Testis (tissue), 3 donors: ENCODE results near the gene GARNL3. TPM values are rescaled to one million over a fixed set of nuclear protein-coding genes. Genes with fewer than 3 reads are reported as not detected.

Experiments
- DNase-seq: peaks from one replicate; pipeline ENCODE4 v3.0.0-alpha.2; 2019
- H3K27ac ChIP-seq, 2 donors: fragments of 200-600 bp; sonication (generic); one replicate each; pipeline ENCODE4 v1.5.1; 2019
- H3K27me3 ChIP-seq: fragments of 200-600 bp; sonication (generic); one replicate; pipeline ENCODE4 v1.5.1; 2019
- H3K36me3 ChIP-seq: fragments of 200-600 bp; sonication (generic); one replicate; pipeline ENCODE4 v1.5.1; 2017; ENCODE audit warnings: low read depth; ENCODE audit errors: missing control alignments
- H3K4me1 ChIP-seq: fragments of 200-600 bp; sonication (generic); one replicate; pipeline ENCODE4 v1.5.1; 2019
- H3K4me3 ChIP-seq, 2 donors: fragments of 200-600 bp; sonication (generic); one replicate each; pipeline ENCODE4 v1.5.1; 2017 to 2019
- H3K9me3 ChIP-seq: fragments of 200-600 bp; sonication (generic); one replicate; pipeline ENCODE4 v1.5.1; 2017
- POLR2A ChIP-seq: fragments of 450-650 bp; IDR thresholded peaks from one replicate; pipeline ENCODE4 v1.6.1; 2017; ENCODE audit warnings: antibody characterized with exemption, mild to moderate bottlenecking, moderate library complexity
- WGBS, 2 donors: methylation state at CpG; one replicate each; pipeline ENCODE4 v1.1.5; 2018; 5-methylcytosine and 5-hydroxymethylcytosine counted together
- intact Hi-C: fragments of 100-400 bp; cut with DNase I; formaldehyde crosslinking; loops from one replicate; pipeline ENCODE4 v1.15.1; 2023; ENCODE audit warnings: low total_unique reads
- polyA plus RNA-seq: library from polyadenylated mRNA; stranded (reverse); fragments of 350-450 nt; fragmentation: Illumina TruSeq; extraction: RNeasy Lipid Tissue Mini Kit (QIAGEN cat#74804); gene quantifications from one replicate; pipeline ENCODE4 v1.2.3, GENCODE V29; 2014; ENCODE audit warnings: low read depth, low replicate concordance; ENCODE audit not compliant: insufficient read depth
- total RNA-seq, 2 donors: library from RNA; depleted of rRNA; stranded (reverse); fragments of >200 nt; gene quantifications; one replicate each; pipeline ENCODE4 v1.2.3, GENCODE V29; 2016
- TF ChIP-seq, protein P1 (sequence below), 3 experiments: fragments of 450-650 bp in 2 of 3; fragments of 200-600 bp in 1 of 3; sonication (generic) in 1 of 3; IDR thresholded peaks; one replicate each; pipeline ENCODE4 v1.5.1; 2016 to 2019; ENCODE audit warnings: antibody characterized with exemption in 3 of 3, mild to moderate bottlenecking in 2 of 3, moderate library complexity in 1 of 3

Gene GARNL3
- total and polyA plus RNA-seq, 3 donors from 2014 or later = 12.9 to 42.8 (median 25.9) TPM

DNA sequence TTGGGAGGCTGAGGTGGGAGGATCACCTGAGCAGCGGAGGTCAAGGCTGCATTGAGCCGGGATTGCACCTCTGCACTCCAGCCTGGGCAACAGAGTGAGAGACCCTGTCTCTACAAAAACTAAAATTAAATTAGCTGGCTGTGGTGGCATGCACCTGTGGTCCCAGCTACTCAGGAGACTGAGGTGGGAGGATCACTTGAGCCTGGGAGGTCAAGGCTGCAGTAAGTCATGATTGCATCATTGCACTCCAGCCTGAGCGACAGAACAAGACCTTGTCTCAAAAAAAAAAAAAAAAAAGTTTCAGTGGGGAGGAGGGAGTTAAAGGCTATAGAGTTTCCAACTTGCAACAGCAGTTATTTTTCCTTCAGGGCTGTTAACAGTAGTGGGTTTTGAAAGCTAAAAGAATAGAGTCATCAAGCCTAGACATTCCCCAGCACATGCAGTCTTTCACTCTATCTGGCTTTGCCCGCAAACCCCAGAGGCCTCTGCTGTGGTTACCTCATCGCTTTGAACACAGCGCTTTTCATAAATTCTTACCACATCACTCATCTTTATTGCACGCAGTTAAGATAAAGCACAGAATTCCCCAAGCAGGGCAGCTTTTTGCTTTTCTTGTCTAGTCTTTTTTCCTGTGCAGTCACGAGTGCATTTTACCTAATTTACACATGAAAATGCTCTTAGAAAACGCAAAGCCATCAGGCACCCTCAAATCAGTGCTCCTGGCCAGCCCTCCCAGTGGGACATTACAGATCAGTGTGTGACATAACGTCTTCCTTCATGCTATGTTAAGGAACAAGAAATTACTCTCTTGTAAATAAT, 123.7 kb downstream of the GARNL3 start:
- Histone ChIP-seq H3K4me3 (no peak overlapping the region), H3K9me3 (no peaks in the 10 kb centered on the region), H3K27me3 (no peaks in the 10 kb centered on the region), H3K36me3 (no peaks in the 10 kb centered on the region), H3K27ac (peak overlapping the region in 1 of 2 donors; percentile 59), H3K4me1 (no peaks in the 10 kb centered on the region)
- intact Hi-C loops = no loop called here
- DNase-seq = peak; percentile 57
- WGBS, 2 donors = 54 to 76% methylated on average over 9 to 10 of the region's 10 CpGs
- TF ChIP-seq, protein P1, sequence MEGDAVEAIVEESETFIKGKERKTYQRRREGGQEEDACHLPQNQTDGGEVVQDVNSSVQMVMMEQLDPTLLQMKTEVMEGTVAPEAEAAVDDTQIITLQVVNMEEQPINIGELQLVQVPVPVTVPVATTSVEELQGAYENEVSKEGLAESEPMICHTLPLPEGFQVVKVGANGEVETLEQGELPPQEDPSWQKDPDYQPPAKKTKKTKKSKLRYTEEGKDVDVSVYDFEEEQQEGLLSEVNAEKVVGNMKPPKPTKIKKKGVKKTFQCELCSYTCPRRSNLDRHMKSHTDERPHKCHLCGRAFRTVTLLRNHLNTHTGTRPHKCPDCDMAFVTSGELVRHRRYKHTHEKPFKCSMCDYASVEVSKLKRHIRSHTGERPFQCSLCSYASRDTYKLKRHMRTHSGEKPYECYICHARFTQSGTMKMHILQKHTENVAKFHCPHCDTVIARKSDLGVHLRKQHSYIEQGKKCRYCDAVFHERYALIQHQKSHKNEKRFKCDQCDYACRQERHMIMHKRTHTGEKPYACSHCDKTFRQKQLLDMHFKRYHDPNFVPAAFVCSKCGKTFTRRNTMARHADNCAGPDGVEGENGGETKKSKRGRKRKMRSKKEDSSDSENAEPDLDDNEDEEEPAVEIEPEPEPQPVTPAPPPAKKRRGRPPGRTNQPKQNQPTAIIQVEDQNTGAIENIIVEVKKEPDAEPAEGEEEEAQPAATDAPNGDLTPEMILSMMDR (IDR thresholded peaks at IDR 0.05) = no peak
- no peak for TF ChIP-seq POLR2A

DNA sequence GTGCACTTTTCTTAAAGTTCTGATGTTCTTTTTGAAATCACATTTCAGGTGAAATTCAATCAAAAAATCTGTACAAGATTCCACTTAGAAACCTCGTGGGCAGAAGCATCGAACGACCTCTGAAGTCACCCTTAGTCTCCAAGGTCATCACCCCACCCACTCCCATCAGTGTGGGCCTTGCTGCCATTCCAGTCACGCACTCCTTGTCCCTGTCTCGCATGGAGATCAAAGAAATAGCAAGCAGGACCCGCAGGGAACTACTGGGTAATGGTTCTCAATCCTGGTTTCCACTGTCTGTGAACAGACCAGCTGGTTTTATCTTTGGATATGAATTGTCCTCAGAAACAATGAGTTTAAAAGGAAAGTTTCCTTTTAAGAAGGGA, 124.3 kb downstream of the GARNL3 start:
- no peak overlapping the region for H3K4me3 ChIP-seq
- 61 to 66% methylated on average over 6 of the region's 6 CpGs for WGBS, 2 donors
- no peak for DNase-seq
- intact Hi-C loops = no loop called here
- TF ChIP-seq, protein P1 (IDR thresholded peaks at IDR 0.05) = no peak
- TF ChIP-seq POLR2A = no peak
- H3K9me3 ChIP-seq = no peaks in the 10 kb centered on the region
- no peaks in the 10 kb centered on the region for H3K4me1 ChIP-seq
- no peaks in the 10 kb centered on the region for H3K27me3 ChIP-seq
- H3K36me3 ChIP-seq = no peaks in the 10 kb centered on the region
- peak overlapping the region in 1 of 2 donors; percentile 59 for H3K27ac ChIP-seq

DNA sequence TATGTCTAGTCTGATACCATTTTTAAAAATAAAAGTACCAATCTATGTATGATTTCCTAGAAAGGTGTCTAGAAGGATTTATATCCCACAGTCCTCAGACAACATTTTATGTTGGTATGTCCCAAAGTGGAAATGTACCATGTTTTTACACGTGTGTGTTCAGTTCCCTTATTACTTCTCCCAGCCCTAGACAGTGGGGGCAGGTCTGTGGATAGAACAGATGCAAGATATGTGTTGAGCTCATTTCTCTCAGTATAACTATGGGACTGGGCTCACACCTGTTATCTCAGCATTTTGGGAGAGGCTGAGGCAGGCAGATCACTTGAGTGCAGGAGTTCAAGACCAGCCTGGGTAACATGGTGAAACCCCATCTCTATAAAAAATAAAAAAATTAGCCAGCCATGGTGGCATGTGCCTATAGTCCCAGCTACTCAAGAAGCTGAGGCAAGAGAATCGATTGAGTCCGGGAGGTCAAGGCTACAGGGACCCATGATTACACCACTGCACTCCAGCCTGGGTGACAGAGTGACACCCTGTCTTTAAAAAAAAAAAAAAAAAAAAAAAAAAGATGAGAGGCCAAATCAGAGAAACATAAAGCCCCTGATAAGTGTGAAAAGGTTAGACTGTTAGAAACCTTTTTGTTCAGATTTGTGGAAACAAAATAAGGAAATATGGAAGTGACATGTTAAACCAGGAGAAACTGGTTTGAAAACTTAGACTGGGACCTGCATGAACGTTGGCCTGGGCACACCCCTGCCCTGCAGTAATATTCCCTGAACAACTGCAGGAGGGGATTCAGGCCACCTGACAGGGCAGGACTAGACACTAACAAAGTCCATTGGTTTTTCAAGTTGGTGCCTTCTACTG, 125.0 kb downstream of the GARNL3 start:
- intact Hi-C loops = no loop called here
- H3K4me3 ChIP-seq = no peak overlapping the region
- no peaks in the 10 kb centered on the region for H3K36me3 ChIP-seq
- WGBS, 2 donors = 77 to 83% methylated on average over 4 of the region's 4 CpGs
- TF ChIP-seq, protein P1 (IDR thresholded peaks at IDR 0.05) = no peak
- TF ChIP-seq POLR2A = no peak
- H3K4me1 ChIP-seq = no peaks in the 10 kb centered on the region
- DNase-seq = no peak
- no peaks in the 10 kb centered on the region for H3K9me3 ChIP-seq
- no peaks in the 10 kb centered on the region for H3K27me3 ChIP-seq
- H3K27ac ChIP-seq = peak overlapping the region in 1 of 2 donors; percentile 59

DNA sequence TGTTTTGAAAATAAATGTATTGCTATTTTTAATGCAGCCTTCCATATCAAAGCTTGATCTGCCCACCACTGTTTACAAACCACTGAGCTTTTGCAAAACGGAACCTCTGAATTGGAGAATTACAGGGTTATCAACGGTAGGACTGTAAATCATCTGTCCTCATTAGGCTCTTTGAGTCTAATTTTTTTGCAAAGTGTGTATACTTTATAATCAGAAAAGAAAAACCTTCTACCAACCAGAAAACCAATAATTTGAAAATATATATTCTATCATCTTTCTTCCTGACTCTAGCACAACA, 125.6 kb downstream of the GARNL3 start:
- TF ChIP-seq POLR2A = no peak
- TF ChIP-seq, protein P1 (IDR thresholded peaks at IDR 0.05) = no peak
- Histone ChIP-seq H3K36me3 (no peaks in the 10 kb centered on the region), H3K27ac (no peak overlapping the region), H3K4me1 (no peaks in the 10 kb centered on the region), H3K9me3 (no peaks in the 10 kb centered on the region), H3K4me3 (no peak overlapping the region), H3K27me3 (no peaks in the 10 kb centered on the region)
- intact Hi-C loops = no loop called here
- DNase-seq = no peak
- 69 to 84% methylated on average over 2 of the region's 2 CpGs for WGBS, 2 donors
